H54 (cell line): Measurements from ENCODE around the gene SCARB2.
A peak's percentile ranks its signal among the peaks of the same experiment; 100 is the strongest.

ENCODE experiments used
- DNase-seq: peaks from one replicate; pipeline ENCODE4 v3.0.0; 2011; ENCODE audit warnings: low spot score, mixed read lengths; ENCODE audit not compliant: insufficient read length
- FAIRE-seq: peaks from 3 replicates; lab custom pipeline; 2011; peaks lifted over from hg19 to GRCh38; lab: Jason Lieb, UNC
- POLR2A ChIP-seq: IDR thresholded peaks from 2 replicates; pipeline ENCODE4 v1.6.1; 2011; ENCODE audit warnings: low read depth, mild to moderate bottlenecking, low read length

Gene SCARB2

GRCh38 chr4:76177709-76178108 is 35.9 kb downstream of the SCARB2 start:
- TF ChIP-seq POLR2A, result no peak
- no peak for FAIRE-seq

DNA sequence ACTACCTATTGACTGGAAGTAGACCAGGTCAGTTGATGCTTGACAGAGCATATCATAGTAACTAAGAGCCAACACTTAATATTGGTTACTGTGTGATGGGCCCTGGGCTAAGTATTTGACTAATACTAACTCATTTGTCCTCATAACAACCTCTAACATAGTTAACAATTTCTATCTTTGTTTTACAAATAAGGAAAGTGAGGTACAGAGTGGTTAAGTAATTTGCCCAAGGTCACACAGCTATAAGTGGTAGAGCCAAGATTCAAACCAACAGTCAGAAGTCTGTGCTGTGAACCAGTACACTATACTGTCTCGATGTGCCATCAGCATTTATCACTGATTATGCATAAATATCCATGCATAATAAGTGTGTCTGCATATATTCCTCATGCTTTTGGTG is 38.3 kb downstream of the SCARB2 start:
- FAIRE-seq (no peak), DNase-seq (no peak)
- TF ChIP-seq POLR2A, result no peak

More at GRCh38 chr4:76177709-76178108, 35.9 kb downstream of the SCARB2 start:
- no peak for DNase-seq

DNA sequence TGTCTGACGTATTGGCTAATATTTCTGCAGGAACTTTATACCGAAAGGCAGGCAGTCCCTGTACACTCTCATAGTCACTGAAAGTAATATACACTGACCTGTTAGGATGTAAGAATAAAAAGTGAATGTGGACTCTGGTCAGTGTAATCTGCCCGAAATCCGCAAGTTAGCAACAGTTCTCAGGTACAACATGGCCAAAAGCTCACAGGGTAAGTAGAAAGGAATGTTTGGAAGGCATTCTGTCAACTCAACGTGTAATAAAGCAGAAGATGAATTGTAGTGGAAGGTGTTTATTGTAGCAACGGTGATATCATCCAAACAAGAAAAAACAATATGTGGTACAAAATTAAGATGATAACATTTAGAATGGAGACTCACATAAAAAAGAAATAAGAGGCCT is 39.4 kb downstream of the SCARB2 start:
- DNase-seq (no peak), FAIRE-seq (no peak)
- no peak for TF ChIP-seq POLR2A

GRCh38 chr4:76168688-76169087 is 44.9 kb downstream of the SCARB2 start:
- DNase-seq (no peak), FAIRE-seq (no peak)
- no peak for TF ChIP-seq POLR2A

DNA sequence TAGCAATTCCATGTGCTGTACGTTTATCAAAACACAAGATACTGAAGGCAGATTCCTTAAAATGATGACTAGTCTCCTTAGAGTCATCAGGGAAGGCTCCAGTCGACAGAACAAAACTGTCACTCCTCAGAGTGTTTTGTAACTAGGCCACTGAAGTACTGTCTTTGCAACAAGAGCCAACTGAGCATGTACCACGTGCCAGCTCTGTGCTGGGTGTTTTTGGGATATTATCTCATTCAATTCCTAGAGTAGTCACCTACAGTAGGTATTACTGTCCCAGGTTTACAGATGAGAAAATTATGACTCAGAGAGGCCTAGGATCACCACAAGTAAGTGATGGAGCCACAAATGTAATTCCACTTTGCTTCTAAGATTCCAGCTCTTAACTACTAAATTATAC is 47.1 kb downstream of the SCARB2 start:
- DNase-seq, result no peak
- no peak for TF ChIP-seq POLR2A
- no peak for FAIRE-seq

- DNase-seq, result no peak
- TF ChIP-seq POLR2A, result no peak
- FAIRE-seq, result no peak
Observed at GRCh38 chr4:76160355-76160754, 53.3 kb downstream of the SCARB2 start.

- TF ChIP-seq POLR2A, result no peak
- DNase-seq, result no peak
- no peak for FAIRE-seq
Observed at GRCh38 chr4:76156635-76157034, 57.0 kb downstream of the SCARB2 start.

DNA sequence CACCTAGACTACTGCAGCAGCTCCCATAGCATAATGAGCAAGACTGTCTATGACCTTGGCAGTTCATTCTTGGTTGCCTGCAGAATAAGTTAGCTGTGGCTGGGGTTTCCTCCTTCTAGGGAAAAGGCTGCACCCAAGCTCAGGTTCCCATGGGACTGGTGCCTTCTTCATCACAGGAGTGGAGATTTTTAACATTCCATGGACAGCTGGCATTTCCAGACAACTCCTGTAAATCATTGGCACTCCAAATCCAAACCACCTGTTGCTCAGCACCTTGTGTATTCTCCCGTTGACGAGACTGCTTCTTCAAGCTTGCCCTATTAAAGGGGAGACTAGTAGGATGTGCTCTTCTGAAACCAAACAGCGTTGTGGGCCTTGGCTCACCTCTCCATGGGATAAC is 57.6 kb downstream of the SCARB2 start:
- TF ChIP-seq POLR2A, result no peak
- no peak for FAIRE-seq
- DNase-seq, result no peak

DNA sequence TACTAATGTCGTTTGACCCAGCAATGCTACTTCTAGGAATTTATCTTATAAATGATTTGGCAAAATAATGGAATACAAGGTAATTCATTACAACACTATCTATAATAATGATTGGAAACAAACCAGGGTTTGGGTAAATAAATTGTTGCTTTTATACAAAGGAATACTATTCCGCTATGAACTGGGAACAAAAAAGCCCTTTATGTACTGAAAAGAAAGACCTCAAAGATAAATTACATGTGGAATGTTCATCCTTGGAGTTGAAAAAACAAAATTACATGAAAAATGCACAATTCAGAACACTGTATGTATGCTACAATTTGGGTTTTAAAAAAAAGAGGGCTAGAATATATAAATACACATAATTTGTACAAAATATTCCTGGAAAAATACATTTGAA is 60.3 kb downstream of the SCARB2 start:
- DNase-seq, result no peak
- no peak for FAIRE-seq
- no peak for TF ChIP-seq POLR2A

DNA sequence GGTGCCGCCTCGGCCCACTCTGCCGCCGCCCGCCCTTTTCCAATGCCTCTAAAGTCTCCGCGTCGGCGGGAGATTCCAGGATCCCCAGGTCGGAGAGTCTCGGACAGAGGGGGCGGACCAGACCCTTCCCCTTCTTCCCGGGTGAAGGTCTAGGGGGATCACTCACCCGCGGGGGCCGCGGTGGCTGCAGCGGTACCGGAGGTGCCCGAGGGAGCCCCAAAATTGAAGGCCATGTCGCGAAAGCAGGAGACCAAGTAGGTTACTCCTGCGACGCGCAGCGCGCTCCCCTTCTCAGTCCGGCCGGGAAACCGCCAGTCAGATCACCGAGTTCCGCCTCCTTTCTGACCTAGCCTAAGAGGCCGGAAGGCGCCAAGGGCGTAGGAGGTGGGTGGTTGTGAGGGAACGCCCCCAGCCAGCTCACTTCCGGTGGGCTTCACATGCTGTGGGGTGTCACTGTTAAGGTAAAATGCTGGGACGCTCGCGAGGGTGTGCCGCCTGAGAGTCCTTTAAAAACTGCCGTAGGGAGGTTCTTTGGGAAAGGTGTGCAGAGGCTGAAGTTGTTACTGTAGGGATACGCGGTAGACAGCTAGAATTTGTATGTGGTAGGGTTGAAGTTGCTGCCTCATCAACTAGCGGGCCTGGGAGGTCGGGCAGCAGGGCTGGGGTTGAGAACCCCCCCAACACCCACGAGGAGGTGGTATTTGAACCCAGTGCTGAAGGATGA is 65.3 kb downstream of the SCARB2 start, which contains the start of gene NUP54:
NUP54 (minus strand) TSS at position 256 of the 724 bp plus-strand sequence; CDS start at position 233, 23 bp downstream.
- peak; percentile 68 for FAIRE-seq
- peak; percentile 60 for DNase-seq
- TF ChIP-seq POLR2A, result peak; percentile 71

DNA sequence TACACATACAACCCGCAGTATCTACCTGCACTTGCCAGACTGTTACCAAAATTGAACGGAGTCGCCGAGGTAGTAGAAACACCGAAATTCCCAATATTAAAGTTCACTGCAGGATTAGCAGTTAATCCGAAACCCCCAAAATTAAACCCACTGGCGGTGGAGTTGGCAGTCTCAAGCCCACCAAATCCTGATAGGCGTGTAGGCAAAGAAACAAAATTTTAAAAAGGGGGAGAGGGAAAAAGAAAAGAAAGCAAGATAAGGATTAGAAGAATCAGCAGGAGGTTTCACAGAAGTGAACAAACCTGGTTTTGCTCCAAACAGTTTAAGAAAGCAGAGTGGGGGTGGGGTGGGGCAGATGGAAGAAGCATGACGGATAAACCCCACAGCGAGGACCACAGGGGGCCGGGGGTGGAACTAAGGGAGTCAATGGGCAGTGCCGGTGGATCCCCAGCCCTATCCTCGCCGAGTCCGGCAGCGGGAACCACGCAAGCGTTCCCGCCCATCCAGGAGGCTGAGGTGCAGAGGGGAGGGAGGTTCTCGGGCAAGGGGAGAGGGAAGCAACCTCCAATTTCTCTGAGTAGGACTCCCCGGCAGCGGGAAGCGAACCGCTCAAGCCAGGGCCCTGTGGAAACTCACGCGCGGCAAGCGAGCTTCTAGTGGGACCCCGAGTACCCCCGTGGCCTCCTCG is 66.0 kb downstream of the SCARB2 start:
- TF ChIP-seq POLR2A, result peak; percentile 55
- DNase-seq, result peak; percentile 73
- FAIRE-seq, result no peak

DNA sequence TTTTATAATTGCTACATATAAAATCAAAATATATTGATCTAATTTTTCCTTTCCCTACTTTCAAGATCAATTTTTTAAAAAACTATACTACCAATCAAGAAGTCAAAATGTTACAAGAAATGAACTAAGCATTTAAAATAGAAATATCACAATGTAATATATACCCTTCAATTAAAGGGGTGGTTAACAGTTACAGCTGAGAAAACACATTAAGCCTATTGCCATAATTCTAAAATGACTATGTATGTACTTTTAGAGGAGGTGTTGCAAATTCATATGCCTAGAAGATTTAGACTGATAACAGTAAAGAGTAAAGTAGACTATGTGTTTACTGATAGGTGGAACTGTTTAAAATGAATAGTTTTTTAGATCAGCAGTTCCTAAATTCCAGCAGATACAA is 69.1 kb downstream of the SCARB2 start:
- no peak for TF ChIP-seq POLR2A
- FAIRE-seq (no peak), DNase-seq (no peak)

- no peak for TF ChIP-seq POLR2A
- FAIRE-seq (no peak), DNase-seq (no peak)
Observed at GRCh38 chr4:76141241-76141640, 72.4 kb downstream of the SCARB2 start.

DNA sequence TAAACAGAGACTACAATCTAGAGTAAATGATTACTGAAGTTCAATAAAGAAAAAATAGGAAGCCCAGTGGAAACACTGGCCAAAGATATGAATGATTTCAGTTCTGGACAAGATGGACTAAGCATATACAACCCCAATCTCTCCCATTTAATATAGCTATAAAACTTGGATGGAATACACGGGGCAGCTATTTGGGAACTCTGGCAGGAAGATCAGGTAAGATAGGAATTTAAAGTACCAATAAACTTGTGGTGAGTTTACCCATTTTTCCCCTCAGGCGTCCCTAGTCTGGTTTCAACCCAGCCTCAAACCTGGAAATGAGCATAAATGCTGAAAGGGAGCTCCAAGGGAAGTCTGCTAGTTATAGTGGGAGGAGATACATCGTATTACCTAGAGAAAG is 85.9 kb downstream of the SCARB2 start:
- no peak for DNase-seq
- FAIRE-seq, result no peak
- no peak for TF ChIP-seq POLR2A

DNA sequence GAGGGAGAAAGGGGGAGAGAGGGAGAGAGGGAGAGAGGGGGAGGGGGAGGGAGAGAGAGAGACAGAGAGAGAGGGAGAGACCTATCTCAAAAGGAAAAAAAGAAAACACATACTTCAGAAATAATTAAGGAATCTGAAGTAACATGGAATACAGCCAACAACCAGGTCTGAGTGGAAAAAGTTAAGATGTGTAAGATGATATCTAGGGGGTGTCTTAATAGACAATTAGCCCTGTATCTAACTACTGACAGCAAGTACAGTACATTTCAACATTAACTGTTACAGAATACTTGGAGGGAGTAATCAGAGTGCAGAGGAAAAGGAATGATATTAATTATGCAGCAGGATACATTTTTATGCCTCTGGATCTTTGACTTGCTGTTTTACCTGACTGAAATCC is 87.8 kb downstream of the SCARB2 start:
- TF ChIP-seq POLR2A, result no peak
- DNase-seq, result no peak
- FAIRE-seq, result no peak
